ENCODE measurements around the gene ROPN1. TPM values are rescaled to one million over a fixed set of nuclear protein-coding genes. Genes with fewer than 3 reads are reported as not detected.

ROPN1 gene
- total and polyA plus RNA-seq, 2 of the 4 experiments (the other 2 are of a cell fraction) = 0.03 to 0.18 TPM

- TF ChIP-seq MXI1 (IDR thresholded peaks at IDR 0.05; ENCODE audit: borderline replicate concordance, low read depth, low read length) = no peak
Observed at GRCh38 chr3:124032311-124032880, 40.5 kb upstream of the ROPN1 start (continued).

- TF ChIP-seq USF2 (IDR thresholded peaks at IDR 0.05; ENCODE audit: low read depth, low read length) (no peak), RAD21 (IDR thresholded peaks at IDR 0.05; ENCODE audit: low read length) (no peak), CTCF (conservative IDR thresholded peaks at IDR 0.05; ENCODE audit: low read depth, low read length) (no peak), ELK1 (IDR thresholded peaks at IDR 0.05; ENCODE audit: borderline replicate concordance, low read depth, low read length) (no peak), FOS (IDR thresholded peaks at IDR 0.05; ENCODE audit: low read depth, low read length) (no peak)
- no peak overlapping the region for H3K4ac ChIP-seq (ENCODE audit: low read depth, low read length)
- BruUV-seq (replicated peaks) = no TSS peak
- ChIA-PET POLR2A (ENCODE audit: unreplicated experiment) (no interaction called here), CTCF (no interaction called here)
- DNase-seq (no peak), ATAC-seq (ENCODE audit: low read depth) (no peak)
- H3K56ac ChIP-seq (ENCODE audit: extremely low read depth, insufficient read depth, low read length) = no peak overlapping the region
- H2BK20ac ChIP-seq (ENCODE audit: low read depth, low read length) = no peak overlapping the region
- H3K9ac ChIP-seq (ENCODE audit: low read depth, low read length) = no peak overlapping the region
- in situ Hi-C loops (cut with MboI; ENCODE audit: low sequenced_read_pairs) = no loop called here
- H4K8ac ChIP-seq (ENCODE audit: low read depth in 2 of 2, low read length in 2 of 2) = no peak overlapping the region
- H4K5ac ChIP-seq (ENCODE audit: low read depth, low read length) = no peak overlapping the region
- intact Hi-C loops (cut with micrococcal nuclease) = no loop called here
- no peak overlapping the region for H2BK120ac ChIP-seq (ENCODE audit: low read depth, low read length)
- no peak overlapping the region for H3K18ac ChIP-seq (ENCODE audit: low read depth, low read length)
- no peak overlapping the region for H3K4me3 ChIP-seq (ENCODE audit: insufficient read depth, low read depth, low read length)
- H3K9me3 ChIP-seq (ENCODE audit: control insufficient read depth, insufficient read depth, low read length) = no peaks in the 10 kb centered on the region
- peaks cover 27% of the 10 kb centered on the region for H3K27me3 ChIP-seq (ENCODE audit: control insufficient read depth, insufficient read depth, low read length)
- dilution Hi-C loops (cut with HindIII; ENCODE audit: low sequenced_read_pairs, unreplicated experiment) = no loop called here
- H3K79me1 ChIP-seq (ENCODE audit: low read depth in 1 of 2, low read length in 2 of 2) = no peaks in the 10 kb centered on the region
- H3K9me1 ChIP-seq (ENCODE audit: insufficient read depth, low read length) = no peaks in the 10 kb centered on the region
- H3K27ac ChIP-seq (ENCODE audit: insufficient read depth, low read length) = no peak overlapping the region
- no peak overlapping the region for H3K23ac ChIP-seq (ENCODE audit: low read depth, low read length)
- H2BK15ac ChIP-seq (ENCODE audit: low read depth, low read length) = no peak overlapping the region
- H4K91ac ChIP-seq (ENCODE audit: insufficient read depth, low read depth, low read length) = no peak overlapping the region
- no CpG with 5 or more reads among the region's 4 CpGs for WGBS, 2 experiments (ENCODE audit: extremely low coverage in 2 of 2, insufficient read length in 1 of 2)
- no peak overlapping the region for H2AFZ ChIP-seq (replicated peaks; ENCODE audit: low read length, poor library complexity)
- H2AK9ac ChIP-seq (replicated peaks; ENCODE audit: low read depth, low read length, poor library complexity) = no peak overlapping the region
- H4K20me1 ChIP-seq (ENCODE audit: insufficient read depth, low read length) = no peaks in the 10 kb centered on the region
- H2AK5ac ChIP-seq (ENCODE audit: low read depth, low read length) = no peak overlapping the region
- no peak overlapping the region for H2BK5ac ChIP-seq (ENCODE audit: low read depth, low read length, poor library complexity, severe bottlenecking)
- no peaks in the 10 kb centered on the region for H3K4me1 ChIP-seq (ENCODE audit: control insufficient read depth, insufficient read depth, low read length)
- no peaks in the 10 kb centered on the region for H3K36me3 ChIP-seq (ENCODE audit: control insufficient read depth, insufficient read depth, low read length)
- no peak overlapping the region for H3K4me2 ChIP-seq (ENCODE audit: low read depth, low read length)
- no peak overlapping the region for H3K14ac ChIP-seq (replicated peaks; ENCODE audit: low read depth, low read length)
Observed at GRCh38 chr3:124026516-124026915, 34.6 kb upstream of the ROPN1 start.

Data from IMR-90 (cell line).